WTC11 (cell line): ENCODE data around the gene CACNA1D. TPM values are rescaled to one million over a fixed set of nuclear protein-coding genes. Genes with fewer than 3 reads are reported as not detected.

Experiments used
- ATAC-seq: fragments of 200-7000 bp; cut with Tn5 transposase; 2 replicates; pipeline ENCODE4 v1.10.0; 2021; ENCODE audit warnings: mild to moderate bottlenecking, moderate library complexity
- CTCF ChIA-PET: fragments of 300-600 bp; sonication (Branson Sonifier 250); formaldehyde crosslinking; loops from one replicate; lab custom pipeline; 2021; ENCODE audit warnings: antibody characterized with exemption; lab: Charles Lee
- POLR2A ChIA-PET: fragments of 350-600 bp; sonication (Branson Sonifier 250); formaldehyde crosslinking; loops from one replicate; lab custom pipeline; 2021; ENCODE audit warnings: antibody characterized with exemption; lab: Charles Lee
- DNase-seq: peaks from one replicate; pipeline ENCODE4 v3.0.0; 2021; ENCODE audit warnings: low spot score
- H3K27ac Mint-ChIP-seq: 2 replicates; pipeline ENCODE4 v1.8.0; 2021; ENCODE audit warnings: mixed read lengths
- H3K27me3 Mint-ChIP-seq: 2 replicates; pipeline ENCODE4 v1.8.0; 2021; ENCODE audit warnings: low read depth, mild to moderate bottlenecking, moderate library complexity, mixed read lengths
- H3K36me3 Mint-ChIP-seq: 2 replicates; pipeline ENCODE4 v1.8.0; 2021; ENCODE audit warnings: mixed read lengths
- H3K4me1 Mint-ChIP-seq: 2 replicates; pipeline ENCODE4 v1.8.0; 2022; ENCODE audit warnings: mixed read lengths
- H3K4me3 Mint-ChIP-seq: 2 replicates; pipeline ENCODE4 v1.8.0; 2021; ENCODE audit warnings: mild to moderate bottlenecking, moderate library complexity, mixed read lengths
- H3K9me3 Mint-ChIP-seq: 2 replicates; pipeline ENCODE4 v1.8.0; 2021; ENCODE audit warnings: mixed read lengths
- ARID4B ChIP-seq: sonication (generic); formaldehyde crosslinking; IDR thresholded peaks from 2 replicates; pipeline ENCODE4 v1.8.0; 2023; ENCODE audit warnings: missing genetic modification reagents, mild to moderate bottlenecking, borderline replicate concordance
- ELF4 ChIP-seq: sonication (generic); formaldehyde crosslinking; IDR thresholded peaks from 2 replicates; pipeline ENCODE4 v1.8.1; 2022; ENCODE audit warnings: low read depth, mild to moderate bottlenecking, moderate library complexity, missing genetic modification reagents
- ETV6 ChIP-seq: sonication (generic); formaldehyde crosslinking; IDR thresholded peaks from 2 replicates; pipeline ENCODE4 v1.8.1; 2022; ENCODE audit warnings: mild to moderate bottlenecking, missing genetic modification reagents
- MXD4 ChIP-seq: fragments of 250-450 bp; sonication (Bioruptor Pico); IDR thresholded peaks from 2 replicates; pipeline ENCODE4 v1.8.0; 2021; ENCODE audit warnings: mild to moderate bottlenecking, moderate library complexity, borderline replicate concordance
- NR1H2 ChIP-seq: sonication (generic); formaldehyde crosslinking; IDR thresholded peaks from 2 replicates; pipeline ENCODE4 v1.9.0; 2021; ENCODE audit warnings: mild to moderate bottlenecking, moderate library complexity, missing genetic modification reagents
- NR2C2 ChIP-seq: sonication (generic); formaldehyde crosslinking; IDR thresholded peaks from 2 replicates; pipeline ENCODE4 v1.8.0; 2022; ENCODE audit warnings: mild to moderate bottlenecking, missing genetic modification reagents
- RELA ChIP-seq: sonication (generic); formaldehyde crosslinking; IDR thresholded peaks from 2 replicates; pipeline ENCODE4 v1.8.1; 2022; ENCODE audit warnings: missing genetic modification reagents, mild to moderate bottlenecking, borderline replicate concordance
- RORB ChIP-seq: fragments of 250-450 bp; sonication (Bioruptor Pico); IDR thresholded peaks from 2 replicates; pipeline ENCODE4 v1.9.0; 2021; ENCODE audit warnings: mild to moderate bottlenecking
- SMAD4 ChIP-seq: sonication (generic); formaldehyde crosslinking; IDR thresholded peaks from 2 replicates; pipeline ENCODE4 v1.8.0; 2022; ENCODE audit warnings: mild to moderate bottlenecking, missing genetic modification reagents
- total RNA-seq: library from RNA; stranded (reverse); gene quantifications from 3 replicates; pipeline ENCODE4 v1.2.3, GENCODE V29; 2021
- TF ChIP-seq, protein P1 (sequence below): sonication (generic); formaldehyde crosslinking; IDR thresholded peaks from 2 replicates; pipeline ENCODE4 v1.8.1; 2022; ENCODE audit warnings: missing genetic modification reagents, borderline replicate concordance
- TF ChIP-seq, protein P2 (sequence below): sonication (generic); formaldehyde crosslinking; IDR thresholded peaks from 2 replicates; pipeline ENCODE4 v1.8.1; 2023; ENCODE audit warnings: mild to moderate bottlenecking, moderate library complexity, missing genetic modification reagents
- TF ChIP-seq, protein P3 (sequence below): fragments of 250-450 bp; sonication (Bioruptor Pico); IDR thresholded peaks from 2 replicates; pipeline ENCODE4 v2.1.2; 2022; ENCODE audit warnings: mild to moderate bottlenecking, moderate library complexity
- TF ChIP-seq, protein P4 (sequence below): sonication (generic); formaldehyde crosslinking; IDR thresholded peaks from 2 replicates; pipeline ENCODE4 v1.8.0; 2023; ENCODE audit warnings: mild to moderate bottlenecking, missing genetic modification reagents
- TF ChIP-seq, protein P5 (sequence below): sonication (generic); formaldehyde crosslinking; IDR thresholded peaks from 2 replicates; pipeline ENCODE4 v1.8.1; 2023; ENCODE audit warnings: mild to moderate bottlenecking, missing genetic modification reagents, borderline replicate concordance

The CACNA1D gene
- total RNA-seq, 1 experiment from 2014 or later: 2.3 TPM

DNA sequence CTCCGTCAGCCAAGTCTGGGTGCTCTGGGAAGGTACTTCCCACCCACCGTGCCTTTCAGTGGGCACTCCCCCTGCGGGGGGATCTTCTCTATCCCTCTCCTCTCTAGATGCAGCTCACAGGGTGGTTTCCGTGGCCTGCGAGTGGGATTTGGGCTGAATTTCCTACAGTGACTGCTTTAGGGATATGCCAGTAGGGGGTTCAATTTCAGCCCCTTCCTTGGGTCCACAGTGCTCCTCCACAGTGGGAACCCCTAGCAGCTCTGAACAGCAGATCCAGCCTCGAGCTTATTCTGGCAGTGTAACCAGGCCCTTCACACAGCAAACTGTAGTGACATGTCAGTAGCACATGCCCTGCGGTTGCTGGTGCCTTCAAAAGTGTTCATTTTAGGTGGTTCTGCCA lies 196.1 kb downstream of the CACNA1D start (continued):
- TF ChIP-seq, protein P1, sequence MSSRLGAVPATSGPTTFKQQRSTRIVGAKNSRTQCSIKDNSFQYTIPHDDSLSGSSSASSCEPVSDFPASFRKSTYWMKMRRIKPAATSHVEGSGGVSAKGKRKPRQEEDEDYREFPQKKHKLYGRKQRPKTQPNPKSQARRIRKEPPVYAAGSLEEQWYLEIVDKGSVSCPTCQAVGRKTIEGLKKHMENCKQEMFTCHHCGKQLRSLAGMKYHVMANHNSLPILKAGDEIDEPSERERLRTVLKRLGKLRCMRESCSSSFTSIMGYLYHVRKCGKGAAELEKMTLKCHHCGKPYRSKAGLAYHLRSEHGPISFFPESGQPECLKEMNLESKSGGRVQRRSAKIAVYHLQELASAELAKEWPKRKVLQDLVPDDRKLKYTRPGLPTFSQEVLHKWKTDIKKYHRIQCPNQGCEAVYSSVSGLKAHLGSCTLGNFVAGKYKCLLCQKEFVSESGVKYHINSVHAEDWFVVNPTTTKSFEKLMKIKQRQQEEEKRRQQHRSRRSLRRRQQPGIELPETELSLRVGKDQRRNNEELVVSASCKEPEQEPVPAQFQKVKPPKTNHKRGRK (CRISPR knock-in tag): no peak
- TF ChIP-seq NR1H2 (CRISPR knock-in tag) (no peak), RELA (CRISPR knock-in tag) (no peak), ARID4B (CRISPR knock-in tag) (no peak)
- TF ChIP-seq, all 79 proteins: peak for 0

DNA sequence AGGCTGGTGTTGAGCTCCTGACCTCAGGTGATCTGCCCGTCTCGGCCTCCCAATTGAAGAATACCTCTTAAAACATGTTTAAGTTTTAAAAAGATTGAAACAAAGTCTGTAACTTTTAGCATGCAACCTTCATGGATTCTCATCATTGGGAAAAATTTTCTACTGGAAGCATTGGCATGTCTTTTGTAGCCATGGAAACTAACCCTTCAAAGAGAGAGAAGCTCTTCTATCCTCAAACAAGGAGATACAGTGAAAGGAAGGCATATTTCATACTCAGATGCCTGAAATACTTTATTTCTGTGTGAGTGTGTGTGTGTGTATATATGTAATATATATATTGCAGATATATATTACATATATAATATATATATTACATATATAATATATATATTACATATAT lies 196.9 kb downstream of the CACNA1D start:
- ChIA-PET POLR2A (no interaction called here), CTCF (interaction anchor here (2.3 kb wide), 1 partner anchor 19 kb away, joined by 10 read pairs; no protein-coding TSS in a partner anchor)
- Mint-ChIP-seq H3K4me1 (no peaks in the 10 kb centered on the region), H3K36me3 (no peaks in the 10 kb centered on the region), H3K4me3 (no peak overlapping the region), H3K27ac (no peak overlapping the region), H3K27me3 (no peaks in the 10 kb centered on the region; the same call in 1 of the 2 replicates), H3K9me3 (no peaks in the 10 kb centered on the region)
- ATAC-seq (no peak), DNase-seq (no peak)
- TF ChIP-seq ETV6 (CRISPR knock-in tag): no peak
- TF ChIP-seq, protein P2, sequence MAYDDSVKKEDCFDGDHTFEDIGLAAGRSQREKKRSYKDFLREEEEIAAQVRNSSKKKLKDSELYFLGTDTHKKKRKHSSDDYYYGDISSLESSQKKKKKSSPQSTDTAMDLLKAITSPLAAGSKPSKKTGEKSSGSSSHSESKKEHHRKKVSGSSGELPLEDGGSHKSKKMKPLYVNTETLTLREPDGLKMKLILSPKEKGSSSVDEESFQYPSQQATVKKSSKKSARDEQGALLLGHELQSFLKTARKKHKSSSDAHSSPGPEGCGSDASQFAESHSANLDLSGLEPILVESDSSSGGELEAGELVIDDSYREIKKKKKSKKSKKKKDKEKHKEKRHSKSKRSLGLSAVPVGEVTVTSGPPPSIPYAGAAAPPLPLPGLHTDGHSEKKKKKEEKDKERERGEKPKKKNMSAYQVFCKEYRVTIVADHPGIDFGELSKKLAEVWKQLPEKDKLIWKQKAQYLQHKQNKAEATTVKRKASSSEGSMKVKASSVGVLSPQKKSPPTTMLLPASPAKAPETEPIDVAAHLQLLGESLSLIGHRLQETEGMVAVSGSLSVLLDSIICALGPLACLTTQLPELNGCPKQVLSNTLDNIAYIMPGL (CRISPR knock-in tag): no peak
- no peak for TF ChIP-seq ARID4B (CRISPR knock-in tag)
- TF ChIP-seq, protein P3, sequence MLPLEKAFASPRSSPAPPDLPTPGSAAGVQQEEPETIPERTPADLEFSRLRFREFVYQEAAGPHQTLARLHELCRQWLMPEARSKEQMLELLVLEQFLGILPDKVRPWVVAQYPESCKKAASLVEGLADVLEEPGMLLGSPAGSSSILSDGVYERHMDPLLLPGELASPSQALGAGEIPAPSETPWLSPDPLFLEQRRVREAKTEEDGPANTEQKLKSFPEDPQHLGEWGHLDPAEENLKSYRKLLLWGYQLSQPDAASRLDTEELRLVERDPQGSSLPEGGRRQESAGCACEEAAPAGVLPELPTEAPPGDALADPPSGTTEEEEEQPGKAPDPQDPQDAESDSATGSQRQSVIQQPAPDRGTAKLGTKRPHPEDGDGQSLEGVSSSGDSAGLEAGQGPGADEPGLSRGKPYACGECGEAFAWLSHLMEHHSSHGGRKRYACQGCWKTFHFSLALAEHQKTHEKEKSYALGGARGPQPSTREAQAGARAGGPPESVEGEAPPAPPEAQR: no peak
- TF ChIP-seq, protein P4, sequence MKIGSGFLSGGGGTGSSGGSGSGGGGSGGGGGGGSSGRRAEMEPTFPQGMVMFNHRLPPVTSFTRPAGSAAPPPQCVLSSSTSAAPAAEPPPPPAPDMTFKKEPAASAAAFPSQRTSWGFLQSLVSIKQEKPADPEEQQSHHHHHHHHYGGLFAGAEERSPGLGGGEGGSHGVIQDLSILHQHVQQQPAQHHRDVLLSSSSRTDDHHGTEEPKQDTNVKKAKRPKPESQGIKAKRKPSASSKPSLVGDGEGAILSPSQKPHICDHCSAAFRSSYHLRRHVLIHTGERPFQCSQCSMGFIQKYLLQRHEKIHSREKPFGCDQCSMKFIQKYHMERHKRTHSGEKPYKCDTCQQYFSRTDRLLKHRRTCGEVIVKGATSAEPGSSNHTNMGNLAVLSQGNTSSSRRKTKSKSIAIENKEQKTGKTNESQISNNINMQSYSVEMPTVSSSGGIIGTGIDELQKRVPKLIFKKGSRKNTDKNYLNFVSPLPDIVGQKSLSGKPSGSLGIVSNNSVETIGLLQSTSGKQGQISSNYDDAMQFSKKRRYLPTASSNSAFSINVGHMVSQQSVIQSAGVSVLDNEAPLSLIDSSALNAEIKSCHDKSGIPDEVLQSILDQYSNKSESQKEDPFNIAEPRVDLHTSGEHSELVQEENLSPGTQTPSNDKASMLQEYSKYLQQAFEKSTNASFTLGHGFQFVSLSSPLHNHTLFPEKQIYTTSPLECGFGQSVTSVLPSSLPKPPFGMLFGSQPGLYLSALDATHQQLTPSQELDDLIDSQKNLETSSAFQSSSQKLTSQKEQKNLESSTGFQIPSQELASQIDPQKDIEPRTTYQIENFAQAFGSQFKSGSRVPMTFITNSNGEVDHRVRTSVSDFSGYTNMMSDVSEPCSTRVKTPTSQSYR (CRISPR knock-in tag): no peak
- TF ChIP-seq RORB: no peak
- TF ChIP-seq, protein P5, sequence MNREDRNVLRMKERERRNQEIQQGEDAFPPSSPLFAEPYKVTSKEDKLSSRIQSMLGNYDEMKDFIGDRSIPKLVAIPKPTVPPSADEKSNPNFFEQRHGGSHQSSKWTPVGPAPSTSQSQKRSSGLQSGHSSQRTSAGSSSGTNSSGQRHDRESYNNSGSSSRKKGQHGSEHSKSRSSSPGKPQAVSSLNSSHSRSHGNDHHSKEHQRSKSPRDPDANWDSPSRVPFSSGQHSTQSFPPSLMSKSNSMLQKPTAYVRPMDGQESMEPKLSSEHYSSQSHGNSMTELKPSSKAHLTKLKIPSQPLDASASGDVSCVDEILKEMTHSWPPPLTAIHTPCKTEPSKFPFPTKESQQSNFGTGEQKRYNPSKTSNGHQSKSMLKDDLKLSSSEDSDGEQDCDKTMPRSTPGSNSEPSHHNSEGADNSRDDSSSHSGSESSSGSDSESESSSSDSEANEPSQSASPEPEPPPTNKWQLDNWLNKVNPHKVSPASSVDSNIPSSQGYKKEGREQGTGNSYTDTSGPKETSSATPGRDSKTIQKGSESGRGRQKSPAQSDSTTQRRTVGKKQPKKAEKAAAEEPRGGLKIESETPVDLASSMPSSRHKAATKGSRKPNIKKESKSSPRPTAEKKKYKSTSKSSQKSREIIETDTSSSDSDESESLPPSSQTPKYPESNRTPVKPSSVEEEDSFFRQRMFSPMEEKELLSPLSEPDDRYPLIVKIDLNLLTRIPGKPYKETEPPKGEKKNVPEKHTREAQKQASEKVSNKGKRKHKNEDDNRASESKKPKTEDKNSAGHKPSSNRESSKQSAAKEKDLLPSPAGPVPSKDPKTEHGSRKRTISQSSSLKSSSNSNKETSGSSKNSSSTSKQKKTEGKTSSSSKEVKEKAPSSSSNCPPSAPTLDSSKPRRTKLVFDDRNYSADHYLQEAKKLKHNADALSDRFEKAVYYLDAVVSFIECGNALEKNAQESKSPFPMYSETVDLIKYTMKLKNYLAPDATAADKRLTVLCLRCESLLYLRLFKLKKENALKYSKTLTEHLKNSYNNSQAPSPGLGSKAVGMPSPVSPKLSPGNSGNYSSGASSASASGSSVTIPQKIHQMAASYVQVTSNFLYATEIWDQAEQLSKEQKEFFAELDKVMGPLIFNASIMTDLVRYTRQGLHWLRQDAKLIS (CRISPR knock-in tag): no peak
- TF ChIP-seq SMAD4: no peak
- TF ChIP-seq MXD4 (CRISPR knock-in tag): no peak
- TF ChIP-seq ELF4 (CRISPR knock-in tag): no peak
- TF ChIP-seq NR2C2: no peak
